ENCODE measurements around the gene ZBP1. TPM values are rescaled to one million over a fixed set of nuclear protein-coding genes. Genes with fewer than 3 reads are reported as not detected.
A peak's percentile ranks its signal among the peaks of the same experiment; 100 is the strongest.

Gene ZBP1
- total RNA-seq, 1 experiment from 2014 or later = 5.2 TPM

- no peak for DNase-seq (ENCODE audit: low read depth)
These were observed 21.7 kb downstream of the ZBP1 start for GRCh38 chr20:57598491-57598890.

GRCh38 chr20:57598060-57598459 lies 22.2 kb downstream of the ZBP1 start:
- DNase-seq (ENCODE audit: low read depth) = no peak

- peak; percentile 46 for DNase-seq (ENCODE audit: low read depth)
These were observed 23.0 kb downstream of the ZBP1 start for GRCh38 chr20:57596998-57597939.

- DNase-seq (ENCODE audit: low read depth) = no peak
These were observed 23.9 kb downstream of the ZBP1 start for GRCh38 chr20:57596358-57596757.

GRCh38 chr20:57595041-57596030 lies 24.9 kb downstream of the ZBP1 start:
- no peak for DNase-seq (ENCODE audit: low read depth)

- peak; percentile 55 for DNase-seq (ENCODE audit: low read depth)
These were observed 25.9 kb downstream of the ZBP1 start for GRCh38 chr20:57594092-57594951.

- DNase-seq (ENCODE audit: low read depth) = no peak
These were observed 26.9 kb downstream of the ZBP1 start for GRCh38 chr20:57593134-57593886.

- DNase-seq (ENCODE audit: low read depth) = no peak
These were observed 27.7 kb downstream of the ZBP1 start for GRCh38 chr20:57592263-57593092.

GRCh38 chr20:57591289-57592229 lies 28.7 kb downstream of the ZBP1 start:
- DNase-seq (ENCODE audit: low read depth) = no peak

- no peak for DNase-seq (ENCODE audit: low read depth)
These were observed 29.5 kb downstream of the ZBP1 start for GRCh38 chr20:57590485-57591288.

GRCh38 chr20:57589728-57590484 lies 30.3 kb downstream of the ZBP1 start:
- DNase-seq (ENCODE audit: low read depth) = no peak

- DNase-seq (ENCODE audit: low read depth) = no peak
These were observed 31.0 kb downstream of the ZBP1 start for GRCh38 chr20:57589123-57589727.

- no peak for DNase-seq (ENCODE audit: low read depth)
These were observed 31.6 kb downstream of the ZBP1 start for GRCh38 chr20:57588596-57588995.

- DNase-seq (ENCODE audit: low read depth) = no peak
These were observed 32.2 kb downstream of the ZBP1 start for GRCh38 chr20:57587989-57588377.

GRCh38 chr20:57587278-57587988 lies 32.8 kb downstream of the ZBP1 start:
- DNase-seq (ENCODE audit: low read depth) = no peak

- DNase-seq (ENCODE audit: low read depth) = no peak
These were observed 33.3 kb downstream of the ZBP1 start for GRCh38 chr20:57586943-57587277.
